Measurements from ENCODE around the gene SGTA.

The SGTA gene

GRCh38 chr19:2809387-2810140 is 26.5 kb upstream of the SGTA start:
- DNase-seq (ENCODE audit: low read depth) = no peak

GRCh38 chr19:2808129-2808941 is 25.3 kb upstream of the SGTA start:
- no peak for DNase-seq (ENCODE audit: low read depth)

- DNase-seq (ENCODE audit: low read depth) = no peak
Measured at GRCh38 chr19:2807379-2808128, 24.5 kb upstream of the SGTA start.

- DNase-seq (ENCODE audit: low read depth) = no peak
Measured at GRCh38 chr19:2806736-2807378, 23.8 kb upstream of the SGTA start.

GRCh38 chr19:2805991-2806649 is 23.0 kb upstream of the SGTA start:
- no peak for DNase-seq (ENCODE audit: low read depth)

- no peak for DNase-seq (ENCODE audit: low read depth)
Measured at GRCh38 chr19:2805261-2805900, 22.3 kb upstream of the SGTA start.

- DNase-seq (ENCODE audit: low read depth) = no peak
Measured at GRCh38 chr19:2804156-2805004, 21.3 kb upstream of the SGTA start.

GRCh38 chr19:2803486-2804155 is 20.5 kb upstream of the SGTA start:
- DNase-seq (ENCODE audit: low read depth) = no peak

- no peak for DNase-seq (ENCODE audit: low read depth)
Measured at GRCh38 chr19:2802826-2803225, 19.8 kb upstream of the SGTA start.

GRCh38 chr19:2800506-2800905 is 17.4 kb upstream of the SGTA start:
- DNase-seq (ENCODE audit: low read depth) = no peak

- DNase-seq (ENCODE audit: low read depth) = no peak
Measured at GRCh38 chr19:2799273-2800020, 16.4 kb upstream of the SGTA start.

GRCh38 chr19:2798733-2799132 is 15.7 kb upstream of the SGTA start:
- DNase-seq (ENCODE audit: low read depth) = no peak

- DNase-seq (ENCODE audit: low read depth) = no peak
Measured at GRCh38 chr19:2798158-2798685, 15.1 kb upstream of the SGTA start.

- DNase-seq (ENCODE audit: low read depth) = no peak
Measured at GRCh38 chr19:2797280-2797679, 14.2 kb upstream of the SGTA start.

- DNase-seq (ENCODE audit: low read depth) = no peak
Measured at GRCh38 chr19:2796659-2797266, 13.7 kb upstream of the SGTA start.

GRCh38 chr19:2795827-2796658 is 13.0 kb upstream of the SGTA start:
- no peak for DNase-seq (ENCODE audit: low read depth)

GRCh38 chr19:2793577-2793976 is 10.5 kb upstream of the SGTA start:
- DNase-seq (ENCODE audit: low read depth) = no peak
